ENCODE results near the gene PALMD.

DNA sequence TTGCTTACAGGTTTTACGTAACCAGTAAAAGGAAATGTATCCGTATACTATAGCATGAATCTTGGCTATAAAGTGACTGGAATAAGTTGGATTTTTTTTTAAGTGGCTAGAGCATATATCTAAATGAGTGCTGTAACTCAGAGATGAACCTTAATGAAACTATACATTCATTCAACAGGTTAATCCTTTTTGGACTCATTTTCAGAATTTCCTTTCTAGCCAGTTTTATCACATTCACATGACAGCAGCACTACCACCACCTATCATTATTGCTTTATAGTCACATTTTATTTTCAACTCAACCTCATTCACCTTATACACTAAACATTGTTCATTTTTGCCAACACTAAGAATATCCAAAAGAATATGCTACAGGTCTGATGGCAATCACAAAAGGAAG, 89.9 kb downstream of the PALMD start:
- TF ChIP-seq POLR2A (IDR thresholded peaks at IDR 0.05; ENCODE audit: low read depth, low read length), result no peak
- no peak for TF ChIP-seq TAF1 (IDR thresholded peaks at IDR 0.05; ENCODE audit: borderline replicate concordance, low read depth, low read length)

Data from GM12892 (cell line).